Fibroblast of lung (primary cell): ENCODE data around the gene ASB15. TPM values are rescaled to one million over a fixed set of nuclear protein-coding genes. Genes with fewer than 3 reads are reported as not detected.
A peak's percentile ranks its signal among the peaks of the same experiment; 100 is the strongest.

Source experiments
- DNase-seq, 2 donors: peaks; one replicate each; pipeline versions ENCODE4 v3.0.0 to v3.0.0-alpha.2; 2010; ENCODE audit warnings: low read depth in 2 of 2
- H2AFZ ChIP-seq: 2 replicates; pipeline ENCODE4 v1.5.1; 2012; ENCODE audit warnings: low read length, control low read depth, inconsistent platforms
- H3K27ac ChIP-seq: 2 replicates; pipeline ENCODE4 v1.5.1; 2011; ENCODE audit warnings: low read length, control low read depth; ENCODE audit not compliant: insufficient read depth
- H3K27me3 ChIP-seq: 2 replicates; pipeline ENCODE4 v1.5.1; 2011; ENCODE audit warnings: mild to moderate bottlenecking, low read length; ENCODE audit not compliant: control insufficient read depth, insufficient read depth
- H3K36me3 ChIP-seq: 2 replicates; pipeline ENCODE4 v1.5.1; 2011; ENCODE audit warnings: low read length; ENCODE audit not compliant: control insufficient read depth, insufficient read depth
- H3K4me1 ChIP-seq: 2 replicates; pipeline ENCODE4 v1.5.1; 2011; ENCODE audit warnings: low read length; ENCODE audit not compliant: control insufficient read depth, insufficient read depth; ENCODE audit errors: extremely low read depth
- H3K4me2 ChIP-seq: 2 replicates; pipeline ENCODE4 v1.5.1; 2011; ENCODE audit warnings: low read length, control low read depth; ENCODE audit not compliant: insufficient read depth; ENCODE audit errors: extremely low read depth
- H3K4me3 ChIP-seq, 4 experiments: fragments of 200-600 bp in 1 of 4; sonication (generic) in 1 of 4; replicated peaks in 1 of 4; 2 replicates each; pipeline ENCODE4 v1.5.1; 2011 to 2016; ENCODE audit warnings: low read length in 4 of 4, low read depth in 3 of 4, mild to moderate bottlenecking in 3 of 4, control low read depth in 2 of 4, inconsistent platforms in 1 of 4, mixed read lengths in 1 of 4; ENCODE audit not compliant: insufficient read depth in 1 of 4; ENCODE audit errors: control extremely low read depth in 1 of 4
- H3K79me2 ChIP-seq: 2 replicates; pipeline ENCODE4 v1.5.1; 2012; ENCODE audit warnings: mild to moderate bottlenecking, low read length, inconsistent platforms; ENCODE audit not compliant: control insufficient read depth, insufficient read depth
- H3K9ac ChIP-seq: 2 replicates; pipeline ENCODE4 v1.5.1; 2011; ENCODE audit warnings: mild to moderate bottlenecking, low read length, control low read depth; ENCODE audit not compliant: insufficient read depth
- H3K9me3 ChIP-seq: 2 replicates; pipeline ENCODE4 v1.5.1; 2012; ENCODE audit warnings: low read depth, low read length; ENCODE audit not compliant: control insufficient read depth, insufficient read depth
- H4K20me1 ChIP-seq: 2 replicates; pipeline ENCODE4 v1.5.1; 2011; ENCODE audit warnings: low read length; ENCODE audit not compliant: control insufficient read depth, insufficient read depth; ENCODE audit errors: extremely low read depth
- EZH2 ChIP-seq: IDR thresholded peaks from 2 replicates; pipeline ENCODE4 v1.5.1; 2012; ENCODE audit warnings: low read length, control low read depth, mild to moderate bottlenecking; ENCODE audit errors: missing control alignments
- polyA plus RNA-seq, 2 donors: library from polyadenylated mRNA; depleted of rRNA in 1 of 2; stranded (reverse) in 1 of 2; unstranded in 1 of 2; fragments of >200 nt; gene quantifications; 2 replicates each; pipeline ENCODE4 v1.2.1, GENCODE V29; 2011 to 2012; ENCODE audit warnings: missing spikeins in 1 of 2
- total RNA-seq: library from RNA; depleted of rRNA; stranded (reverse); fragments of >200 nt; gene quantifications from 2 replicates; pipeline ENCODE4 v1.2.1, GENCODE V29; 2014
- TF ChIP-seq, protein P1 (sequence below), 2 donors: IDR thresholded peaks in 1 of 2; conservative IDR thresholded peaks in 1 of 2; 1 replicate in 1 of 2; 2 replicates in 1 of 2; pipeline ENCODE4 v1.5.1; 2011 to 2012; ENCODE audit warnings: low read length in 2 of 2, control low read depth in 1 of 2, inconsistent platforms in 1 of 2, low read depth in 1 of 2, mild to moderate bottlenecking in 1 of 2

The ASB15 gene
- total and polyA plus RNA-seq, 2 donors (not counting 1 experiment from before 2014, with no cell fraction given) = not detected

DNA sequence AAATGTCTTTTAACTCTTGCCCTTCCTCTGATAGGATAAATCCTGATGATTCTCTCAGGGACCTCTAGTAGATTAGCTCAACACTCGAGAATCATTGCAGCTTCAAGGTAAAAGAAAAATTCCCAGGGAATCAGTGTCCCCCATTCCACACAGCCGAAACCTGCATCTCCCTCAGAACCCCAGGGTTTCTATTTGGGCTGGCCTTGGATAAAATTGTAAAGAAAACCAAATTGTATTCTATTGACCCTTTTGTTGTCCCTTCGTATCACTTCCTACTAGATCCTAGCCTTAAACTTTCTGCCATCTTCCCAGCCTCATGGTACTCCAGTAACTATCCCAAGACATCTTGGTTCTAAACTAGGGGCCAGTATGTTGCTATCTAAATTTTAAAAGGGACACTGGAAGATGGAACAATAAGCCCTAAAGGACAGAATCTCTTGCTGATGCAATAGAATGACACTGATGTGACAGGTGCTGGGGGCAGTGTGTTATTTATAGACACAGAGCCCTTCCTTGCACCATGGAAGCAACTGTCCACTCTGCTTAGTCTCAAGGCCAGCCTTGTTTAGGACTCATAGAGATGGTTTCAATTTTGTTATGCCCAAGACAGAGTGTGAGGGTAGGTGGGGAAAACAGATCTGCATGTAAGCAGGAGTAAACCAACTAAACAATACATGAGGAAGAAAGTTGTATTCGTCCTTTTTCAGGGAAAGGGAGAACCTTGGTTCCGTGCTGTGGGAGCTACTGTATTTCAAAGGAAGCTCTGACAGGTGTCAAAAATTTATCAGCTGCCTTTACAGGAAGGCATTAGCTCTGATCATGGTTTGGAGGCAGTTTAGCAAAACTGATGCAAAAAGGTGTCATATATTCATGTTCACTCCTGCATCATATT lies 7.6 kb downstream of the ASB15 start:
- Histone ChIP-seq H3K9ac (no peak overlapping the region), H3K27ac (no peak overlapping the region), H3K79me2 (no peaks in the 10 kb centered on the region), H4K20me1 (no peaks in the 10 kb centered on the region), H3K4me3 (no peak overlapping the region), H3K36me3 (no peaks in the 10 kb centered on the region), H2AFZ (no peak overlapping the region), H3K4me2 (no peak overlapping the region), H3K27me3 (no peaks in the 10 kb centered on the region), H3K9me3 (no peaks in the 10 kb centered on the region), H3K4me1 (no peaks in the 10 kb centered on the region)
- TF ChIP-seq, protein P1, sequence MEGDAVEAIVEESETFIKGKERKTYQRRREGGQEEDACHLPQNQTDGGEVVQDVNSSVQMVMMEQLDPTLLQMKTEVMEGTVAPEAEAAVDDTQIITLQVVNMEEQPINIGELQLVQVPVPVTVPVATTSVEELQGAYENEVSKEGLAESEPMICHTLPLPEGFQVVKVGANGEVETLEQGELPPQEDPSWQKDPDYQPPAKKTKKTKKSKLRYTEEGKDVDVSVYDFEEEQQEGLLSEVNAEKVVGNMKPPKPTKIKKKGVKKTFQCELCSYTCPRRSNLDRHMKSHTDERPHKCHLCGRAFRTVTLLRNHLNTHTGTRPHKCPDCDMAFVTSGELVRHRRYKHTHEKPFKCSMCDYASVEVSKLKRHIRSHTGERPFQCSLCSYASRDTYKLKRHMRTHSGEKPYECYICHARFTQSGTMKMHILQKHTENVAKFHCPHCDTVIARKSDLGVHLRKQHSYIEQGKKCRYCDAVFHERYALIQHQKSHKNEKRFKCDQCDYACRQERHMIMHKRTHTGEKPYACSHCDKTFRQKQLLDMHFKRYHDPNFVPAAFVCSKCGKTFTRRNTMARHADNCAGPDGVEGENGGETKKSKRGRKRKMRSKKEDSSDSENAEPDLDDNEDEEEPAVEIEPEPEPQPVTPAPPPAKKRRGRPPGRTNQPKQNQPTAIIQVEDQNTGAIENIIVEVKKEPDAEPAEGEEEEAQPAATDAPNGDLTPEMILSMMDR (conservative IDR thresholded peaks at IDR 0.05 in 1 of 2, IDR thresholded peaks at IDR 0.05 in 1 of 2; ENCODE audit: low read depth in 1 of 2, low read length in 2 of 2) = no peak
- TF ChIP-seq EZH2 = no peak
- DNase-seq = no peak

- H3K27ac ChIP-seq = no peak overlapping the region
- TF ChIP-seq, protein P1 (conservative IDR thresholded peaks at IDR 0.05 in 1 of 2, IDR thresholded peaks at IDR 0.05 in 1 of 2; ENCODE audit: low read depth in 1 of 2, low read length in 2 of 2) = no peak
- no peak for TF ChIP-seq EZH2
- no peak for DNase-seq
These were observed 8.2 kb downstream of the ASB15 start for GRCh38 chr7:123609883-123610239.

DNA sequence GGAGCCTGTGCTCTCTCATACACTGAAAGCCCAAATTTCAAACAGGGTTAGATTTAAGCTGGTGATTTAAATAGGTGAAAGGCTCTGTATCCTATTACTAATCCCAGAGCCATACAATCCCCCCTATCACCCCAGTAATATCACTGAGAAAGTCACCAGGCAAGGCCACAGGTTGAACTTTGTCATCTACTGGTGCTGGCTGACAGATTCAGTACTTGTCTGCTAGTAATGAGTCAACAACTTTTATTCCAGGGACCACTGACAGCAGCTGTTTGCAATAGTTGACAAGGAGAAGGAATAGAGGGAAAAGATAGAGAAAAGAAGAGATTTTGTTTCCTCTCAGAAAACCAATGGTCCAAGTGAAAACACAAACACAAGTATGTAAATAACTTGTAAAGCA lies 10.4 kb downstream of the ASB15 start:
- Histone ChIP-seq H3K4me1 (no peaks in the 10 kb centered on the region), H3K36me3 (no peaks in the 10 kb centered on the region), H3K4me2 (no peak overlapping the region), H4K20me1 (no peaks in the 10 kb centered on the region), H3K9ac (no peak overlapping the region), H2AFZ (no peak overlapping the region), H3K9me3 (no peaks in the 10 kb centered on the region), H3K27me3 (no peaks in the 10 kb centered on the region), H3K4me3 (no peak overlapping the region), H3K79me2 (no peaks in the 10 kb centered on the region), H3K27ac (no peak overlapping the region)
- TF ChIP-seq, protein P1 (conservative IDR thresholded peaks at IDR 0.05 in 1 of 2, IDR thresholded peaks at IDR 0.05 in 1 of 2; ENCODE audit: low read depth in 1 of 2, low read length in 2 of 2) = no peak
- no peak for TF ChIP-seq EZH2
- peak in 1 of 2 donors; percentile 5 for DNase-seq

More at GRCh38 chr7:123609883-123610239, 8.2 kb downstream of the ASB15 start:
- no peaks in the 10 kb centered on the region for H3K9me3 ChIP-seq
- H3K27me3 ChIP-seq = no peaks in the 10 kb centered on the region
- H3K4me3 ChIP-seq = no peak overlapping the region
- H3K9ac ChIP-seq = no peak overlapping the region
- no peak overlapping the region for H3K4me2 ChIP-seq
- H3K79me2 ChIP-seq = no peaks in the 10 kb centered on the region
- no peak overlapping the region for H2AFZ ChIP-seq
- no peaks in the 10 kb centered on the region for H3K4me1 ChIP-seq
- no peaks in the 10 kb centered on the region for H3K36me3 ChIP-seq
- no peaks in the 10 kb centered on the region for H4K20me1 ChIP-seq
